GM21367 (cell line): ENCODE results near the gene LZTR1.
"Not testable (repeated sequence)": the region's sequence is repeated elsewhere in the genome, so short reads cannot be mapped to it uniquely, and the experiment has no call there.

Experiments
- ATAC-seq: cut with Tn5 transposase; IDR thresholded peaks from one replicate; pipeline ENCODE4 v1.9.1; 2021; ENCODE audit not compliant: unreplicated experiment

LZTR1 gene

DNA sequence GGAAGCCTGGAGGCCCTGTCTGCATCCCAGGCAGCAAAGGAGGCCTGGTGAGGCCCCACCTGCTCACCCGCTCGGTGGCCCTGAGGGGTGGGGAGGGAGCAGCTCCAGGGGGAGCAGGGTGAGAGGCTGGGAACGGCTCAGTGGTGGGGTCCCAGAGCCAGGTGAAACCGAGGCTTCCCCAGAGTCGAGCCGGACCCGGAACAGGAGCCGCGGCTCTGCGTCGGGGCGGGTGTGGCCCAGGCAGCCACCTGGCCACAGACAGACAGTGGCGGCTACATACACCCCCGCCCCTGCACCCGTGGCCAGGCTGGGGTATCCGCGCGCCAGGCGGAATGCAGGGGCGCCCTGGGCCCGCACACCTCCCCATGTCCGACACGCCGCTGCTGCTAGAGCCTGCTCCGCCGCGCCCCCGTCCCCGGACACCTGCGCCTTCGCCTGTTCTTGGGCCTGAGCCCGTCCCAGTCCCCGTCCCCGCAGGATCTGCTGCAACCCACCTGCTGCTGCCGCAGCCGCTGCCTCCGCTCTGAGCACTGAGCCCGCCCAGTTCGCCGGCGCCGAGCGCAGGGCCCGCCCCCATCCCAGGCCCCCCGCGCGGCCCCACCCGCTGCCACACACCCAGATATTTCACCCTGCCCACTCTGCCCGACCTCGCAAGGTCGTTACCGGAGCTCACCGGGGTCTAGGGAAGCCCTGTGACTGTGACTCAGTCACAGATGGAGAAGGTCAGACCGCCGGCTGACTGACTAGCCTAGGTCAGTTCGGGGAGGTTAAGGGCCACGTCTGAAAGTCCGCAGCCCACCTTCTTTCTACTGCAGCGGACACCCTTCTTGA lies 50.2 kb downstream of the LZTR1 start, which contains the start of gene SLC7A4:
TSS of gene SLC7A4 (minus strand) at position 525 of the 831 bp plus-strand sequence. CDS start 749 bp downstream, outside the sequence.
- ATAC-seq: no peak

GRCh38 chr22:21032868-21033688 lies 51.0 kb downstream of the LZTR1 start:
- ATAC-seq: no peak

DNA sequence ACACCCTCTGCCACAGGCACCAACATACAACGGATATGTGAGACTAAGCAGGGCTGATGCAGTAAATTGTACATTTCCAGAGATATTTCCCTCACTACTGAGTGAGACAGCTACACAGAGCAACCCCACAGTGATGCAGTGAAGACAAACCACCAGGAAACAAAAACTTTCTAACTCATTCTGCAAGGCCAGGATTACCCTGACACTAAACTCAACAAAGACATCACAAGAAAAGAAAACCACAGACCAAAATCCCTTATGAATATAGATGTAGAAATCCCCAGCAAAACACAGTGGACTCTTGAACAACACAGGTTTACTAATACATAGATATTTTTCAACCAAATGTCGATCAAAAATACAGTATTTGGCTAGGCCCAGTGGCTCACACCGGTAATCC lies 51.8 kb downstream of the LZTR1 start:
- no peak for ATAC-seq

DNA sequence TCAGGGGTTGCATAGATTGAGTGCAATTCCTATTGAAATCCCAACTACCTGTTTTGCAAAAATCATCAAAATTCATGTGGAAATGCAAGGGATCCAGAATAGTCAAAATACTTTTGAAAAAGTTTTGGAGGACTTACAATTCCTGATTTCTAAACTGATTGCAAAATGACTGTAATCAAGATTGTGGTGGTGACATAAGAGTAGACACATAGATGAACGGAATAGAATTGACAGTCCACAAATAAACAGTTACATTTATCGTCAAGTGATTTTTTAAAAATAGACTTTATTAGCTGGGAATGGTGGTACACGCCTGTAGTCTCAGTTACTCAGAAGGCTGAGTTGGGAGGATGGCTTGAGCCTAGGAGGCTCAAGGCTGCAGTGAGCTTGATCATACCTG lies 52.9 kb downstream of the LZTR1 start:
- ATAC-seq: no peak

- no peak for ATAC-seq
Measured at GRCh38 chr22:21038405-21038804, 56.3 kb downstream of the LZTR1 start.

DNA sequence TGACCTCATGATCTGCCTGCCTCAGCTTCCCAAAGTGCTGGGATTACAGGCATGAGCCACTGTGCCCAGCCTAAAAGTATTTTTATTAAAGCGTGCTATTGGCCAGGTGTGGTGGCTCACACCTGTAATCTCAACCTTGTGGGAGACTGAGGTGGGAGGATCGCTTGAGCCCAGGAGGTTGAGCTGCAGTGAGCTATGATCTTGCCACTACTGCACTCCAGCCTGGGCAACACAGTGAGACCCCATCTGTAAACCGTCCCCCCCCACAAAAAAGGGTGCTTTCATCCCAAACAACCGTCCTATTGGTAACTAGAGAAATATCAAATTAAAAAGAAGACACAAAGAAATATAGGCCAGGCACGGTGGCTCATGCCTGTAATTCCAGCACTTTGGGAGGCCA lies 57.1 kb downstream of the LZTR1 start:
- not testable (repeated sequence) for ATAC-seq

DNA sequence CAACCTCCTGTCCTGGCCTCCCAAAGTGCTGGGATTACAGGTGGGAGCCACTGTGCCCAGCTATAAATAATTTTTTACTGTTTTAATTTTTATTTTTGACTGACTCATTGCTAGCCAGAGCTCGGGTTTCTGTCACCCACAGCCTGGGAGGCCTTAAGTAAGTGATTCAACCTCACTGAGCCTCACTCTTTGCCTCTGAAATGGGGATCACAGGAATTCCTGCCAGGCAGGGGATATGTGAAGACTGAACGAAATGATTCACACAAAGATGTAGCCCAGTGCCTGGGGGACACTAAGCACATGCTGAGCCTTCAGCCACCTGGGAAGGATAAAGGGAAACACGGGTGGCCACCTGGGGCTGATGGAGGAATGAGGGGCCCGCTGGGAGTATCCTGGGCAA lies 59.8 kb downstream of the LZTR1 start:
- ATAC-seq: no peak

DNA sequence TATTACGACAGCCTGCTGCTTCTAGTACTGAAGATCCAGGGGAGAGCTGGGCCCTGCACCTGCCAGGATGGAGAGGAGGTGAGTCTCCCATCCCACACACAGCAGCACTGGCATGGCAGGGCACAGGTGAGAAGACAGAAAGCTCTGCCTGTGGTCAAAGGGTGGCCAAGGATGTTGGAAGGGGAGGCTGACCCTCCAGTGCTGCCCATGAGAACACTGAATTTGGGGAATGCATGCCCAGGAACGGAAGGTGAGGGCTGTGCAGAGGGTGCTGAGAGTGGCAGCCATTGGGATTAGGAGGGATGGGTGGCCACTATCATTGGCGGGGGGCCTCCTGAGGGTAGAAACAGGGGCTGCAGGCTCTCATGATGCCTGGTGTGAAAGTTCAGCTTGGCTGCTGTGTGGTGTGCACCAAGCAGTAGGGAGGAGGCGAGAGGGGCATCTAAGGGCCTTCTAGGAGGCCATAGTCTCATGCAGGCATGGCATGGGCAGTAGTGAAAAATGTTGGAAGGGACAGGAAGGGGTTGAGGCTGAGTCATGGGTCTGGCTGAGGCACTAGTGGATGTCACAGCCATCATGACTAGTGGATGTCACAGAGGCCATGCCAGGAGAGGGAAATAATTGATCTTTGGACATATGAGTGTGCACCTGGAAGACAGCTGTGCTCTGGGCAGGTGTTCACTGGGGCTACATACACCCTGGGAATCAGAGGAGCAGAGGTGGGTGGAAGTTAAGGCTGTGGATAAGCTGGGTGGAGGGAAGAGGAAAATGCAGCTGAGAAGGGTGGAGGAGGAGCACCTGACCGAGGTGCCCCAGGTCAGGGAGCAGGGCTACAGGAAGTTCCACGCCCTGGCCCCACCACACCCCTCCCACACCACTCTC lies 61.1 kb downstream of the LZTR1 start:
- no peak for ATAC-seq

- ATAC-seq: no peak
Measured at GRCh38 chr22:21043860-21044535, 61.9 kb downstream of the LZTR1 start.

- ATAC-seq: no peak
Measured at GRCh38 chr22:21044931-21045584, 63.0 kb downstream of the LZTR1 start.

- ATAC-seq: no peak
Measured at GRCh38 chr22:21045585-21046294, 63.6 kb downstream of the LZTR1 start, which contains the start of gene LRRC74B. Gene LRRC74B, plus strand, starts transcription at chr22:21045946. Its CDS starts 41 bp downstream, at chr22:21045987.

DNA sequence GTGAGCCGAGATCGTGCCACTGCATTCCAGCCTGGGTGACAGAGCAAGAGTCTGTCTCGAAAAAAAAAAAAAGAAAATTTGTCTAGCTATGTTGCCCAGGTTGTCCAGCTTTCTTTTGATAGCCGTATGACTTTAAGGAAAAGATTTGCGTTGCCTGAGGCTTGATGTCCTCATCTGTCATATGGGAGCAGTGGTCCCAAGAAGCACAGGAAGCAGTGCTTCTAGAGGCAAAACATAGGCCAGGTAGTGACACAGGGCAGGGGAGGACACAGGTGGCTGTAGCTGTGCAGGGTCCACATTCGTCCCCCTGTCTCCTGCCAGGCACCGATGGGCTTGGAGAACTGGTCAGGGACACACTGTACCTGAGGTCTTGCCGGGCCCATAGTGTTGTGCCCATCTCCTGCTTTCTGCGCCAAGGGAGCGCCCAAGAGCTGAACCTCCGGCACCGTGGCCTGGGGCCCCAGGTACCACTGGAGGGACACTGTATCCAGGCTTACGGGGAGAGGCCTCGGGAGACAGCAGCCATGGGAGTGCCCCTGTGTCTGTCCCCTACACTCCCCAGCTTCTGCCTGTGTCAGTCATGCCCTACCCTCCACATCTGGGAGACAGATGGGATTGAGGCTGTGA lies 65.1 kb downstream of the LZTR1 start:
- no peak for ATAC-seq

GRCh38 chr22:21047730-21048129 lies 65.6 kb downstream of the LZTR1 start:
- no peak for ATAC-seq

- ATAC-seq: not testable (repeated sequence)
Measured at GRCh38 chr22:21048448-21048847, 66.4 kb downstream of the LZTR1 start.
